ENCODE results near the gene LAMA5. TPM values are rescaled to one million over a fixed set of nuclear protein-coding genes. Genes with fewer than 3 reads are reported as not detected.
A peak's percentile ranks its signal among the peaks of the same experiment; 100 is the strongest.

Gene LAMA5
- polyA plus RNA-seq, 2 of the 4 experiments (the other 2 are of a cell fraction): 20.4 to 196 TPM

- TF ChIP-seq MAX (IDR thresholded peaks at IDR 0.05) (no peak), HOXB5 (CRISPR knock-in tag; IDR thresholded peaks at IDR 0.05) (no peak), CEBPB (IDR thresholded peaks at IDR 0.05) (peak; percentile 77 to 95; a peak in 3 of 4 replicates), NFE2L2 (conservative IDR thresholded peaks at IDR 0.05; ENCODE audit: low read length) (no peak), FOSL2 (IDR thresholded peaks at IDR 0.05) (no peak), FOSL2 (CRISPR knock-in tag; IDR thresholded peaks at IDR 0.05) (peak; percentile 25; the same call in 1 of the 2 replicates), NR3C1 (IDR thresholded peaks at IDR 0.05) (no peak), MAFK (IDR thresholded peaks at IDR 0.05; ENCODE audit: partially characterized antibody) (no peak), CBX8 (IDR thresholded peaks at IDR 0.05) (no peak)
These were observed 38.2 kb upstream of the LAMA5 start (continued) for GRCh38 chr20:62405108-62405980.

GRCh38 chr20:62404761-62405107 lies 37.6 kb upstream of the LAMA5 start:
- H3K4me2 ChIP-seq: no peak overlapping the region
- ChIA-PET CTCF (interaction anchor here (0.6 to 2.9 kb wide), 8 partner anchors 9 to 451 kb away, joined by 3 to 14 read pairs (median 7); no protein-coding TSS in a partner anchor), POLR2A (no interaction called here)
- H3K27ac ChIP-seq: no peak overlapping the region
- no peak for TF ChIP-seq NR3C1 (IDR thresholded peaks at IDR 0.05)
- TF ChIP-seq CHD4 (IDR thresholded peaks at IDR 0.05; ENCODE audit: borderline replicate concordance): no peak
- no peak for TF ChIP-seq HOXB13 (CRISPR knock-in tag; IDR thresholded peaks at IDR 0.05; ENCODE audit: low read depth)
- WGBS (ENCODE audit: missing lambda C conversion rate): 92% methylated on average over 12 of the region's 12 CpGs
- DNase-seq (ENCODE audit: low read depth in 1 of 2, low spot score in 1 of 2): no peak
- no peak overlapping the region for H3K4me3 ChIP-seq
- ATAC-seq: no peak
- no peaks in the 10 kb centered on the region for H3K9me3 ChIP-seq
- H3K4me1 ChIP-seq: peaks cover 14% of the 10 kb centered on the region
- no peak for FAIRE-seq

- 91% methylated on average over 9 of the region's 9 CpGs for WGBS (ENCODE audit: missing lambda C conversion rate)
- no peak for DNase-seq (ENCODE audit: low read depth in 1 of 2, low spot score in 1 of 2)
- ChIA-PET CTCF (interaction anchor here (1.8 to 2.9 kb wide), 2 partner anchors 22 to 104 kb away, joined by 7 to 14 read pairs; no protein-coding TSS in a partner anchor), POLR2A (no interaction called here)
- Histone ChIP-seq H3K9me3 (no peaks in the 10 kb centered on the region), H3K27ac (no peak overlapping the region), H3K4me1 (peaks cover 13% of the 10 kb centered on the region), H3K4me3 (no peak overlapping the region), H3K4me2 (no peak overlapping the region)
- TF ChIP-seq NPAS2 (CRISPR knock-in tag; IDR thresholded peaks at IDR 0.05; ENCODE audit: borderline replicate concordance) (no peak), ZFP36 (IDR thresholded peaks at IDR 0.05; ENCODE audit: borderline replicate concordance, partially characterized antibody) (no peak), TFCP2L1 (CRISPR knock-in tag; IDR thresholded peaks at IDR 0.05) (no peak), CBX2 (IDR thresholded peaks at IDR 0.05; ENCODE audit: borderline replicate concordance, low read depth) (no peak), POLR2AphosphoS2 (conservative IDR thresholded peaks at IDR 0.05; ENCODE audit: low read length) (no peak), USF2 (IDR thresholded peaks at IDR 0.05) (no peak), MAZ (IDR thresholded peaks at IDR 0.05; ENCODE audit: borderline replicate concordance, low read depth, low read length) (no peak)
- ATAC-seq: no peak
- FAIRE-seq: no peak
These were observed 37.1 kb upstream of the LAMA5 start for GRCh38 chr20:62404112-62404665.

GRCh38 chr20:62403331-62403730 lies 36.2 kb upstream of the LAMA5 start:
- no peak overlapping the region for H3K4me2 ChIP-seq
- no peaks in the 10 kb centered on the region for H3K9me3 ChIP-seq
- H3K4me1 ChIP-seq: peaks cover 13% of the 10 kb centered on the region
- FAIRE-seq (no peak), ATAC-seq (no peak), DNase-seq (ENCODE audit: low read depth in 1 of 2, low spot score in 1 of 2) (no peak)
- CTCF ChIA-PET: interaction anchor here (2.9 to 3.9 kb wide), 2 partner anchors 13 to 21 kb away, joined by 14 to 38 read pairs; no protein-coding TSS in a partner anchor
- POLR2A ChIA-PET: no interaction called here
- no peak overlapping the region for H3K4me3 ChIP-seq
- 88% methylated on average over 12 of the region's 13 CpGs for WGBS (ENCODE audit: missing lambda C conversion rate)
- H3K27ac ChIP-seq: no peak overlapping the region
- no peak for TF ChIP-seq REST (IDR thresholded peaks at IDR 0.05)
- no peak for TF ChIP-seq BHLHE40 (IDR thresholded peaks at IDR 0.05; ENCODE audit: low read depth, low read length)
- no peak for TF ChIP-seq EP300 (IDR thresholded peaks at IDR 0.05)
- TF ChIP-seq ZNF302 (CRISPR knock-in tag; IDR thresholded peaks at IDR 0.05): no peak
- no peak for TF ChIP-seq RCOR1 (IDR thresholded peaks at IDR 0.05; ENCODE audit: low read depth, low read length)
- TF ChIP-seq HMGXB4 (CRISPR knock-in tag; IDR thresholded peaks at IDR 0.05; ENCODE audit: borderline replicate concordance): no peak
- no peak for TF ChIP-seq RFX5 (IDR thresholded peaks at IDR 0.05)
- no peak for TF ChIP-seq GATA3 (IDR thresholded peaks at IDR 0.05; ENCODE audit: borderline replicate concordance)
- no peak for TF ChIP-seq NR3C1 (IDR thresholded peaks at IDR 0.05)

Data from A549 (cell line).